Measurements from ENCODE around the gene GRIP2.

GRIP2 gene

DNA sequence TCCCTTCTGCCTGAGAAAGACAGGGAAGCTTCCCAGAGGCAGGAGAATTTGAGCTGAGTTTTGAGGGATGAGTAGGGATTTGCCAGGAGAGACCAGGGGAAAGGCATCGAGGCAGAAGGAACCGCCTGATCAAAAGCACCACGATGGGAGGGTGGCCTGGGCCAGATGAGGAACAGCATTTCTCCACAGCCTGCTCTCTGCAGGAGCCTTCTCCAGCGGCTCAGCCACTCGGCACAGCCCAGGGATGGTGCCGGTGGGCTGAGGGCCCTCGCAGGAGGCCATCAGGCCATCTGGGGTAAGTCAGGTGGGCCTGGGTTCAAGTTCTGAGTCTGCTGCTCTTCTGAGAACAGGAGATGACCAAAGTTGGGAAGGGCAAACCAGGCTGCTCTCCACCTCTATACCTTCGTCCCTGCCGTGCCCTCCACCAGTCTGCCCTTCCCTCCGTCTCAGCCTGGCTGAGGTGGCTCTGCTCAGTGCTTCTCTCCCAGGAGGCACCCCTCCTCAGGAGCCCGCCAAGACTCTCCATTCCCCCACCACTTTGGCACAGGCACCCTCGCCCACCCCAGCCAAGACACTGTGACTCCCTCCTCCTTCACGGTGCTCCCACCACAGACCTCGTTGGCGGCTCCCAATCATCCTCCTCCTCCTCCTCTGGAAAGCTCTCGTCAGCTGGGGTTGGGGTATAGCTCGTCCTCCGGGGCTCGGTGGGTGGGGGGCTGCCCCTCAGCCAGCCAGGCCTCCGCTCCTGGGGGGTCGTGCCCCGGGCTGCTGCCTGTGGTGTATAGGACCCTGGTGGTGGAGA, 34.9 kb downstream of the GRIP2 start:
- no peak for DNase-seq

DNA sequence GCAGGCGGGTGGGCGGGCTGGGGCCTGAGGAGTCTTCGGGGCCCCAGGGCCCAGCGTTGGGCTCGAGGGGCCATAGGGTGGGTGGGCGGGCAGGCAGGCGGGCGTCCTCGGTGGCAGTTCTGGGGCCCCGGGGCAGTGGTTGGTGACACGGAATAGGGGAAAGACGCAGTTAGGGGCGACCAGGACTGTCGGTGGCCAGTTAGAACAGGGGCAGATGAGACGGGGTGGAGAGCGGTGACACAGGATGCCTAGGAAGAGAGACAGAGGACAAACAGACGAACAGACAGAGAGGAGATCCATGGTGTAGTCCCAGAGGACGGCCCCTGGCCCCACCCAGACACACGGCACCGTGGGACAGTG, 36.5 kb downstream of the GRIP2 start:
- no peak for DNase-seq

DNA sequence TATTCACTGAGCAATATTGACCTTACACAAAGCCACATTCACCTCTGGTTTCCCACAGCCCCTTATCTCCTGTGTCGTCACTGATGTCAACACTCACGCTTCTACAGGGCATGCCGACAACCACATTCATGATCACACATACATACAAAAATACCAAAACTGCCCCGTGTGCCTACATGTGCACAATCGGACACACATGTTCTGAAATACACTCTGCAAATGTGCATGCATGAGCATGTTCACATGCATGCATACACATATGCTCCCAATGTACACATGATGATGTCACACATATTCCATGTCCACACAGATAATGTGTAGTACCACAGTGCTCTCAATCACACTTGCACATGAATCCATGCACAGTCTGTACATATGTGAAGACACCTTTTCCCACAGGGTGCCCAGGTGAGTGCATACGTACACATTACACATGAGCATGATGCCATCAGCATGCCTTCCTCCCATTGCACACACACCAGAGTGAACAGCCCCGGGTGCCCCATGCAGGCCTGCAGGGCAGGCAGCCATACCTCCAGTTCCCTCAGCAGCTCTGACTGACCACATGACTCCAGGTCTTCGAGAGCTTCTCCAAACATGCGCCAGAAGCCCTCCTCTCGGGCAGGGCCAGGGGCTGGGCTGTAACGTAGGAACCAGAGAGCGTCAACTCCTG, 37.0 kb downstream of the GRIP2 start:
- DNase-seq, result no peak

DNA sequence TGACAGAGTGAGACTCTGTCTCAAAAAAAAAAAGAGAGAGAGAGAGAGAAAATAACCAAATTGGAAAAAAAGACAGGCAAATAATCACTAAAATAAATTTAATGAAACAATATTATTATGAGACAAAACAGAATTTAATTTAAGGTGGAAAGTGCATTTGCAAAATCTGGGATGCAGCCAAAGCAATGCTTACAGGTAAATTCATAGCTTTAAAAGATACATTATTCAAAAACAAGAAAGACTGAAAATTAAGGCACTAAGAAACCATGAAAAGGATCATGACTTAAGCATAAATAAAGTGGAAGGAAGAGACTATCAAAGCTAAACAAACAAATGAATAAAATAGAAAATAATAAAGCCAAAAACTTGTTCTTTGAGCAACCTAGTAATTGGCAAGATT, 37.7 kb downstream of the GRIP2 start:
- no peak for DNase-seq

DNA sequence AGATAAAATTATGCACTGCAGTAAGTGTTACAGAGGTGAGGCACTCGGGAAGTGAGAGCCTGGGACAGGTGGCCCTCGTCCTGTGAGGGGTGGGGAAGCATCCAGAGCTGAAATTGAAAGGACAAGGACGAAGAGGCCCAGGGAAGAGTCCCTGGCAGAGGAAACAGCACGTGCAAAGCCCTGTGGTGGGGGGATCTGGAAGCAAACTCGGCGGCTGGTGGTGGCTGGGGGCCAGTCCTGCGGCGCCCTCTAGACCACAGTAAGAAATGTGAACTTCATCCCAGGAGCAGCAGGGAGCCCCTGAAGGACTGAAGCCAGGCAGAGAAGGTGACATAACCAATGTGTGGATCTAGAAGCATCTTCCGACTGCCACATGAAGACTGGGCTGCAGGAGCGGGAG, 42.8 kb downstream of the GRIP2 start:
- no peak for DNase-seq

DNA sequence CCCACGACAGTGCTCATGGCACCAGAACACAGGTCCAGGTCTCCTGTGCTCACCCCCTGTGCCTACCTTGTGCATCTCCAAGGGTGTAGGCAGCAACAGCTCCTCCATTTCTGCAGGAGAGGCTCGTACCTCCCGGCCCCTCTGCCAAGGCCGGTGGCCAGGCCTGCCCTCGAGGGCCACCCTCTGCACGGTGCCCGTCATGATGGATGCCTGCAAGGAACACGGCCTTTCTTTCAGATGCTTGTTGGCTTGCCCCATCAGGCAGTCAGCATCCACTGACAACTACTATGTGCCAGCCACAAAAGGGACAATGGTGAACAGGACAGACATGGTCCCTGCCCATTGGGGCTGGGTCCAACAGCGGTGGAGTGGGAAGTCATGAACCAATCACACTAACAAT, 43.8 kb downstream of the GRIP2 start:
- DNase-seq, result no peak

DNA sequence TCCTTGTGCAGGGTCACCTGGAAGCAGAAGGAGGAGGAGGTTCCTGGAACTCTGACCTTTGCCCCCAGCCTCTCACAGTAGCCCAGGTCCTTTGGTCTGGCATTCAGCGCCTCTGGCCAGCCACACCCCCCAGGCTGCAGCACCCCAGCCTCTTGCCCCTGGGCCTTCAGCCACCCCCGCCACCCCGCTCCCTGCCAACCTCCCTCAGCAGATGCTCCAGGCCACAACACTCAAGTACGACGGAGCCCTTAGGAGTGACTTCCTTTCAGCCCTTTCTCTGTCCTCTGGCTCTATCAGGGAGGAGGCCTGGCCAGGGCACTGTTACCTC, 45.2 kb downstream of the GRIP2 start:
- DNase-seq, result no peak

DNA sequence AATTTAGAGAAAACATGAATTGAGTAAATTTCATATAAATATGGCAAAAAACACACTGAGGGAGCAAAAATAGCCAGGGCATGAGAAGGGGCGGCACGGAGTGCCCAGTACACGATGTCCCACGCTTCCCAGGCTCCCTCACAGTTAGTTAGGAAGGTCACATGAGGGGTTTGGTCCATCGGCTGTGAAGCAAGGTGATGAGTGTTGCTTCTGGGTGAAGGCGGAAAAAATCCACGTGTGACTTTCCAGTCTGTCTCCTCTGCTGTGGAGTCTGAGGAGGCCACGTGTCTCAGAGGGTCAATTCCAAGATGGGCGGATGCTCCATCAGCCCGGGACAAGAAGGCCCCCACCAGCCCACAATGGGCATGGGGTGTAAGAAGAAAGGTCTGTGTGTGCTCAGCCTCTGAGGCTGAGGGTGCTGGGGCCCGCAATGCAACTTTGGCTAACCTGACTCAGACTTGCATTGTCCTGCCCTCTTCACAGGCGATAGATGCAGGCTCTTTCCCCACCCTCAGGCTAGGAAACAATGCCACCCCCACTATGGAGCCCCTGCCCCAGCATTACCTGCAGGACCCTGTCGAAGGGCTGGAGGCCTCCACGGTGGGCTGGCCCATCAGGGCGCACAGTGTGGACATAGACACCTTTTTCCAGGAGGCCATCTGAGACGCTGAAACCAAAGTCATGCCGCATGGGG, 45.7 kb downstream of the GRIP2 start:
- DNase-seq, result no peak

DNA sequence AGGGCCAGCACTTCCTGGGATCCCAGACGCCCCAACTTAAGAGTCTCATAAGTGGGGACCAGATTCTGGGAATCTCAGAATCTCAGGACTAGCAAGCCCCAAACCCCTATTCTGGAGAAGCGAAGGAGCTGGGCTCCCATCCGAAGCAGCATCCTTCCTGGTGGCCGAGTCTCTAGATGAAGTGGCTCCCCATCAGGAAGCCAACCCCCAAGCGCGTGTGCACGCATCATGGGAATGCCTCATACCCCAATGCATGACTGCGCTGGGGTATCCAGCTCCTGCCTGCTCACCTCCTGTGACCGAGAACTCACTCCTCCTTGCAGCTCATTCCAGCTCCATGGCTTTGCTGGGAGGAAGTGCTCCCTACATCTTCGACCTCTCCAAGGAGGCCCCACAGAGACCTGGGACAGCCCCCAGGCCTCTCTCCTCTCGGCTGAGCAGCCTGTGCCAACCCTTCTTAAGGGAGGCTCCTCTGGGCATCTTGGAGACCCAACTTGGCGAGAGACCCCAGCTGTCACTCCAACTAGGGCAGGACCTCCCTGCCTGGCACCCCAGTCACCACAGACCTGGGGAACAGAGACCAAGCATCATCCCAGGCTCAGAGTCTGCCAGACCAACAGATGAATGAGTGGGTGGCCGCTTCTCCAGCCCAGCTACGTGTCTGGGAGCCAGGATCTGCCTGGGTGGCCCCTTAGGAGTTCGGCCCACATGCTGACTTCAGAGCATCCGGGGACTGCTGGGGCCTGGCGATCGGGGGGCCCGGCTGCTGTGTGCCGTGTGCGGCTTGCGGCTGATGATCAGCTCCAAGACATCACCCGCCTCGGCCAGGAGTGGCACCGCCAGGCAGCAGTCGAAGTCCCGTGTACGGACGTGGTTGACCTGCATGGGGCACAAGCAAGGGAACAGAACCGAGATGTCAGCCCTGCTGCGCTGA, 46.9 kb downstream of the GRIP2 start:
- no peak for DNase-seq

DNA sequence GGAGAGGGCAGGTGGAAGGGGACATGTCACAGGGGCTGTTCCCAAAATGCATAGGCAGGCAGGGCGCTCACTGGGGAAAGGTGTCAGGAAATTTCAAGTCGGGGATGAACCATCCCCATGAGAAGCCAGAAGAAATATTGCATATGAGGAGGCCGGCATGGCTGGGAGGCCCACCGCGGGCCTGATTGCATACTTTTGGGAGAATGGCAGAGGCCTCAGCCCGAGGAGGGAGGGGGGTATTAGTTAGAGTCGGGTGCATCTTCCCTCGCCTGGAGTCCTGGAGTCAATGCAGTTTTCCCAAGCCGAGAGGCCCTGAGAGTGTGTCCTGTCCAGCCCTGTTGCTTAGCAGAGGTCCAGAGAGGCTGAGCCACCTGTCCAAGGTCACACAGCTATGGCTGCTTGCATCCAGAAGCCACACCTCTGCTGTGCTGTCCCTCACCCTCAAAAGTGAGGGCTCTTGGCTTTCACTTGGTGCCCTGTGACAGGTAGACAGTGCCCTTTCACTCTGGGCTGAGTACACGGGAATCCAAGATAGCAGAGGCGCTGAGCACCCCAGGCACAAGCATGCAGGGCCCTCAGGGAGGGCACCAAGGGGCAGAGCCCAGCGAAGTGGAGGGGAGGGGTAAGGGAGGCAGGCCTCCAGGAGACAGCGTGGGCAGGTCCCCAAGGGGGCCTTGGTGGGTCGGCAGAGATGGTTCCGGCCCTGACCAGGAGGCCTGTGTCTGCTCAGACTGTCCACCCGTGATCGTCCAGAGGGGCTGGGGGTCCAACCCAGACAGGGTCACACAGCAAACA, 48.5 kb downstream of the GRIP2 start:
- no peak for DNase-seq

DNA sequence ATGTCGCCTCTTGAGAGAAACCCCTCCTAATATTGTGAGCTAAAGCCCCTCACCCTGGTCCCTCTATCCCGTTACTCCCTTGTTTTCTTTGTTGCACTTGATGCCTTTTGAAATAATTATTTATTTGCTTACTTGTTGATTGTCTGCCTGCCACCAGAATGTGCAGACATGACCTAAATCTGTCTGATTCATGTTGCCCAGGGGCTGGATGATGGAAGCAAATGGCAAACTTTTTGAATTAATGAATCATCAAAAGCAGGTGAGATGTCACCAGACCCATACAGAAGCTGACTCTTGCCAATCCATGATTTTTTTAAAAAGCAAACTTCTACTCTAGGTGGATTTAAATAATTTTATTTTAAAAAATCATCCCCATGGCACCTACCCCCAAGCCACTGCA, 49.3 kb downstream of the GRIP2 start:
- no peak for DNase-seq

DNA sequence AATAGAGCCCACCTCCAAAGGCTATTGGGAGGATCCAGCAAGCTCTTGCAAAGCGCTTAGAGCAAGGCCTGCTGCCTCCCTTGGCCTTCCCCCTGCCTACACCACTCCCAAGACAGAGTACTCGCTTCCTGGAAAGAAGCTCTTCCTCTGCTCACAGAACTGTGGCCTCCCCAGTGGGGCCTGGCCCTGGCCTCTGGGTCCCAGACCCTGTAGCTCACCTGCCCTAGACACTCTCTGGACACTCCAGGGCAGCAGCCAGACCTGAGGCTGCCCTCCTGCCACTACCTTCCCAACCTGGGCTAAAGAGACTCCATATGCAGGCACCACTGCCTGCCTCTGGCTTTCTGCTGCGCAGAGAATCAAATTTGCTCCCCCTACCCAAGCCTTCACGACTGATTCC, 49.9 kb downstream of the GRIP2 start:
- no peak for DNase-seq

DNA sequence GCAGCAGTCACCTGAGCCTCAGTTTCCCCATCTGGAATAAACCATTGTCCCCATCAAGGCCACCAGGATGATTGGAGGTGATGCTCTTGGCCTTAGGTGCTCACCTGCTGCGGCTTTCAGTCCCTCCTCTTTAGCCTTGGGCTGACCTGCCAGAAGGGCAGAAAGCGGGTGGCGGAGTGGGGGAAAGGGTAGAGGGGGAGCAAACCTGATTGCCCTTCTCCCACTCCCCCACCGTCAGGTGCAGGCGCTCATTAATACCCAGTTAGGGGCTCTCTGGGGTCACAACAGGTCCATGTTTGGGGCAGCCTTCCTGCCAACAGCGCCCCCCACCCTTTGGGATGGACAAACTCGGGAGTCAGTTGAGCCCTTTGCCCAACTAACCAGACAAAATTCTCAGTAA, 50.5 kb downstream of the GRIP2 start:
- DNase-seq, result no peak

DNA sequence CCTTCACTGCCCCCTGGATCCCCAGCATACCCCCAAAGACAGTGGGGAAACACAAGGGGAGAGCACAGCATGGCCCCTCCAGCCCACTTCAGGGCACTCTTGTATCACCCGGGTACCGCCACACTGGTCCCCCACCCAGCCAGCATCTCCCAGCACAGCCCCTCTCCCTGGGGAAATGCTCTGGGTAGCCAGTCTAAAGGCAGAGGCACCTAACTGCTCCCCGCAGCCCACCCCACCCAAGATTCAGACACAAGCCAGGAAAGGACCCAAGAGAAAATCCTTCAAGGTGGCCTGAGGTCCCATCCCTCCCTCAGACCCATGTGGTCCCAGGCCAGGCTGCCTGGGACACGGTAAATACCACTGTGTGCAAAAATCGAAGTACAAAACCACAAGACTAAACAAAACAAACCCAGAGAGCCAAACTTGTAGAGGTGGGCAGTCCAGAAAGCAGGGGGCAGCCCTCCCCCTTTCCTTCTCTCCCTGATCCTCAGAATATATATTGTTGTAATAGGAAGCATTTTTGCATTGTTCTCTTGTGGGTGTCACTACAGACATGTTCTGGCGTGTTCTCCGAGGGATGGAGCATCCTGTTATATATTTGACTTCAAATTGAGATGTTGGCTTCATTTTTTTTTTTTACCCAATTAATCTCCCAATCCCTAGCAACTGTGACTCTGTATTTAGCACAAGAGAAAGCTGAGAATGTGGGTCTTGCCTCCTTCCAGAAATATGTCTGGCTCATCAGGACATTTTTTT, 51.7 kb downstream of the GRIP2 start:
- DNase-seq, result no peak

DNA sequence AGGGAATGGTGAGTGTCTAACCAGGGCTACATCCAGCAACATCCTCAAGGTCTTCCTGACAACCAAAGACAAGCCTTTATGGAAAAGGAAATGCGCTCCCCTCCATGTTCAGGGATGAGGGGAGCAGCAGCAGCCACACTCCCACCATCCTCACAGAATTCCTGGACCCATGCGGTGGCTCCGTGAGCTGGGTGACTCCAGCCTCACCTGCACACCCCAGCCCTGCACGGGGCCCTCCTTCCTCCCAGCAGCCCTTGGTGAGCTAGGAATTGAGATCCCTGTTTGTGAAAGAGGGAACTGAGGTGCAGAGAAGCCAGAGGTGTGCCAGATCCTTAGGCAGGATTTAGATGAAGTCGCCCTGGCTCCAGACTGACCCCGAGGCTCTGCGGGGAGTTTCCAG, 52.3 kb downstream of the GRIP2 start:
- no peak for DNase-seq

DNA sequence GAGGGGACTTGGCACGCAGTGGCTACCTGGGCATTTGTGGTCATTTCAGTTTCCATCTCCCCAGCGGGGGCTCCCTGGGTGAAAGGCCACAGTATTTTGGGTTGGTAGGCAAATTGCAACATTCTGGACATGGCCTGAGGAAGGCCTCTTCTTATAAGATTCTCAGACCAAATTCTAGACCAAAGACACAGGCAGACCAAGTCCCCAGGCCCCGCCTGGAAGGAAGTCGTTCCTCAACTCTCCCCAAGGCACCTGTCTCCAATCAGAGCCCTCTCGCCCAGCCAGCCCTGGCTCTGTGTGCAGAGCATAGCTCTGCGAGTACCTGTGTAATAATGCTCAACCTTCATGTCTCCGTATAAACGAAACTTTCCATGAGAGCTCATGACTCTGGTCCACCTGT, 53.1 kb downstream of the GRIP2 start:
- no peak for DNase-seq

DNA sequence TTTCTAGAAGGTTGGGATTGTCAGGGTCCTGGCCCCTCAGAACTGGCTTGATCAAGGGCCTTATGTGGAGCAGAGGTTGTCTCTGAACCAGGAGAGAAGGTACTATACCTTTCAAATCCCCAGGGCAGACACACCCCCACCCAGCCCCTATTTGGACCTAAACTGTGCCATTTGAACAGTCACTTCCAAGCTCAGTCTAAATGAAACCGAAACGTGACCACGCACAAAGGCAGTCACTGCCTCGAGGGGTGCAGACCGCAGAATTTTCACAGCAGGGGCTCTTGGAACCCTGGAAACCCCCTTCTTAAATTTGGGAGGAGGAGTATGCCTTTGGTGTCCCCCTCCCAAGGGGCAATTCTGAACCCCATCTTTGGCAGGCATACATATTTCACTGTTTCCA, 53.7 kb downstream of the GRIP2 start:
- DNase-seq, result no peak

DNA sequence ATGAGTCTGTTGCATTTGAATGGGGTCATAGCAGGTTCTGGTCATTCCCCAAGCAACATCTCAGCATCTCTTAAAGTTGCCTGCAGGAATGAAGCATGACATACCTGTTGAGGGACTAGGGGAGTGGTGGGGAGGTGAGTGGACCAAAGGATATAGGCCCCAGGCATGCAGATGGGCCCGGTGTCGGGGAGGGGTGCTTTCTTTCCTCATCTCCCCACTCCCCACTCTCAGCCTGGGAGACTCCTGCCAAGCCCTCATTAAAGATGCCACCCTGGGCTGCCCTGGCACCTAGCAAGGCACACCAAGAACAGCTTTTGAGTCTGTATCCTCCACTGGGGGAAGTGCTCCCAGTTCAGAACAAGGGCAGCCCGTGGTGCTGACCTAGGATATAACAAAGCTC, 54.2 kb downstream of the GRIP2 start:
- no peak for DNase-seq

DNA sequence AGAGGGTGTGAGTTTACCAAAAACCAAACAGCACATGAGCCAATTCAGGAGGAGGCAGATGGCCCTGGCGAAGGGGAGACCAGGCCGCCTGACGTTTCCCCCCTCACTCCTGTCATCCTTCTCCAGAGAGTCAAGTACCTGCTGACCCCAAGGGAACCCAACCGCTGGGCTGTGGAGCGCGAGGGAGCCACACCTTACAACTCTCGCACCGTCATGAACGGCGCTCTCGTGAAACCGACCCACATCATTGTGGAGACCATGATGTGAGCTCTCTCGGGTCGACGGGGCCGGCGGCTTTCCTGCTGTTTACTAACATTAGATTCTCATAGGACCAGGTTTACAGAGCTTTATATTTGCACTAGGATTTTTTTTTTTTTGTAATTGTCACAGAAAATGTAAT, 55.4 kb downstream of the GRIP2 start:
- DNase-seq, result no peak

DNA sequence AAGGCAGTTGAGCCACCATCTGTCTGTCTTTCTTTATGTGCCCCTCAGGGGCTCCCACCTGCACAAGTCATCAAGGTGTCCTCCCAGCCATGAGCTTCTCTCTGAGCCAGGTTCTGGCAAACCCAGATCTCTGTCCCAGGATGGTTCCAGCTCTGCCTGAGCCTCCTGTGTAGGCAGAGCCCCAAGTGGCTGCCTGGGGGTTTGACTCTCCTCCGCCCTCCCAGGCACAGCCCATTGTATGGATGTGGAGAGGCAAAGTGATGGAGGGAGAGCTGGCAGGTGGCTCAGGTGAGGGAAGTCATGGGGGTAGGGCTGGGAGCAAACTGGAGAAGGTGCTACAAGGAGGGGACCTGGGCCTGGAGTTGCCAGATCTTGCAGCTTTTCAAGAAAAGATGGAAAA, 56.9 kb downstream of the GRIP2 start:
- DNase-seq, result no peak

DNA sequence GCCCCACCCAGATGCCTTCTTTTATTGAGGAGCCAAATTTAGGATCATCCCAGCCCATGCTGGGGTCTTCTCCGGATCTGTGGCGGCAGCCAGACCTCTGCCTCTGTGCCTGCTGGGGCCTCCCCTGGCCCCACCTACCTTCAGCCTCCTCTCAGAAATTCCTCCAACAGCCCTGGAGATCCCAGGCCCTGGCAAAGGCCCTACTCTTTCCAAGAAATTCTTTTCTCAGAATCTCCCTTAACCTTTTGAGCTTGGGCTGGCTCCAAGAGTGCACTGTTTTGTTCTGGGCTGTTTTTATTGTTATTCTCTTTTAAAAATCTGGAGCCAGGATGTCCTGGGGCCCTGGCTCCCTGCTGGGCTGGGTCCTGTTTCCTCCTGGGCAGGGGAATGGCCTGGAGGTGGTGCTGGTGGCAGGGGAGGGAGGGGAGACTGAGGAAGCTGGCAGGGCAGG, 57.8 kb downstream of the GRIP2 start:
- no peak for DNase-seq

DNA sequence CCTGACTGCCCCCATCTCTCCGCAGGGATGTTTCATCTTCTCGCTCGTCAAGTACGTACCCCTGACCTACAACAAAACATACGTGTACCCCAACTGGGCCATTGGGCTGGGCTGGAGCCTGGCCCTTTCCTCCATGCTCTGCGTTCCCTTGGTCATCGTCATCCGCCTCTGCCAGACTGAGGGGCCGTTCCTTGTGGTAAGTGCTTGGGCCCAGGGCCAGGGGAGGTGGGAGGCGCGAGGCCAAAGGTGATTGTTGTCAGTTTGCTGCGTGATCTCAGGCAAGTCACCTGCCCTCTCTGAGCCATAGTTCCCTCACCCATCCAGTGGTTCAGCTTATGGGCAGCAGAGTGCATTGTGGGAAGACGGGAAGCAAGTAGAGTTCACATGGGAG, 58.5 kb downstream of the GRIP2 start:
- DNase-seq, result no peak

Data from NCI-H1048 (cell line).